HG02943 (cell line): ENCODE results near the gene LSM8.
"Not testable (repeated sequence)": the region's sequence is repeated elsewhere in the genome, so short reads cannot be mapped to it uniquely, and the experiment has no call there.

Source experiments
- ATAC-seq: cut with Tn5 transposase; IDR thresholded peaks from one replicate; pipeline ENCODE4 v1.9.1; 2021; ENCODE audit warnings: mild to moderate bottlenecking, low read depth, moderate library complexity; ENCODE audit not compliant: unreplicated experiment

LSM8 gene

DNA sequence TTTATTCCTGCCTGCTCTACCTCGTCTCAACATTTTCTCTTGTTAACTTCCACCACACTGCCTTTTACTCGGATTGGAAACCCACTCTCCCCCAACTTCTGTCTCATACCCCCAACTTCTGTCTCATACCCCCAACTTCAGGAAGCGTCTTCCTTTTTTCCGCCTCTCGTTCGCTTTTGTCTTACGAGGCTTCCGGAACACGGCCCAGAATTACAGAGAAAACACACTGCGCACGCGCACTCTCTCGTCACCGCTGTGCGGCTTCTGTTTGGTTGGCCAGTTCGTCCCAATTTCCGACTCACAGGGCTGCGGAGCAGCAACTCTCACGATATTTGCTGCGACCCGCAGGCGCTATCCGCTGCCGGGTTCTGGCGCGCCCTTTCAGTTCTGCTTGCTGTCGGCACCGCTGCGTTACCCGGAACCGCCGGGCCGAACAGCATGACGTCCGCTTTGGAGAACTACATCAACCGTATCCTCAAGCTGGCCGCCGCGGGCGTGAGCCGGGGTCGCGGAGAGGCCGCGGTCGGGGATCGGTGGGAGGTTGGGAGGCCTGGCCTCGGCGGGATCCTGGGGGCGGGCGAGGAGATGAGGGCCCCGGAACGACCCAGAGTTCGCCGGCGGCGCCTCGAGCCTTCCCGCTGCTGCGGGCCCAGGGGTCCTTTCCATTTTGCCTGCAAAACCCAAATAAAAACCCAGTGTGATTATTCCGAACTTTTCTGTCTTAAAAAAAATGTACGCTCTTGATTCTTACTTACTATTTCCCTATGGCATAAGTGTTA is at the start of gene LSM8:
Gene LSM8 (plus strand): TSS at position 379 of the 779 bp plus-strand sequence. CDS start 60 bp downstream, at position 439.
- ATAC-seq: peak; percentile 97

DNA sequence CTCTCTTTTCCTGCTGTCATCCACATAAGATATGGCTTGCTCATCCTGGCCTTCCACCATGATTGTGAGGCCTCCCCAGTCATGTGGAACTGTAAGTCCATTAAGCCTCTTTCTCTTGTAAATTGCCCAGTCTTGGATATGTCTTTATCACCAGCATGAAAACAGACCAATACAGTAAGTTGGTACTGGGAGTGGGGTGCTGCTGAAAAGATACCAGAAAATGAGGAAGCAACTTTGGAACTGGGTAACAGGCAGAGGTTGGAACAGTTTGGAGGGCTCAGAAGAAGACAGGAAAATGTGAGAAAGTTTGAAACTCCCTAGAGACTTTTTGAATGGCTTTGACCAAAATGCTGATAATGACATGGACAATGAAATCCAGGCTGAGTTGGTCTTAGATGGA is 49.5 kb upstream of the LSM8 start:
- not testable (repeated sequence) for ATAC-seq

GRCh38 chr7:118140468-118140867 is 43.5 kb upstream of the LSM8 start:
- no peak for ATAC-seq

GRCh38 chr7:118142012-118142411 is 42.0 kb upstream of the LSM8 start:
- no peak for ATAC-seq

DNA sequence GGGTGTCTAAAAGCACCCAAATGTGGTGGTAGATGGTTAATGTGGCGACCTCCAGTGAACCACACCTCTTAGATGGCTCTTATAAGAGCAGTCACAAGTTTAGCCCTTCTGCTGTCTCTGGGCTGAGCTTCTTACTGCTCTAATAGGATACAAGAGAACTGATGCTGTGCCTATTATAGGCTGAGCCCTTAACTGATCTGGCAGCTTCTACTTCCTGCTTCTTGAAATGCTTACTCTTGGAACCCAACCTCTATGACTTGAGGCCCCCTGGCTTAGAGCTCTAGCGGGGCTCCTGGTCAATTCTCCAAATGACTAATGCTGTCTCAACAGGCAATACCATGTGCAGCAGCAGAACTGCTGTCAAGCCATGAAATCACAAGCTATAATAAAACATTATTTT is 35.0 kb upstream of the LSM8 start:
- ATAC-seq: no peak

DNA sequence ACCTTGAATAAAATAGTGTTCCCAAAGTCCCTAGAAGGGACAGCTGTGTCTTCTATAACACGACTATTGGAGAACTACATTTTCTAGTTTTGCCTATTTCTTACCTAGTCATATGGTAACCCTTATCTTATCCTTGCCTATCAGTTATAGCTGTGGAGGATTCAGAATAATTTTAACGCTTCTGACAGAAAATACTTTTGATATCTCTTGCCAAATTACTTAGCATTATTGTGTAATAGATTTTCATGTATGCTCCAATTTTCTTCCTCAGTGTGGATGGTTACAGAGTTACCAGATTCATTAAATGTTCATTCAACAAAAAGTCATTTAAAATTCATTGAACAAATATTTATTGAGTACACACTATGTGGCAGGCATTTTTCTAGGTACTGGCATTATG is 34.6 kb upstream of the LSM8 start:
- no peak for ATAC-seq

GRCh38 chr7:118151671-118152070 is 32.3 kb upstream of the LSM8 start:
- ATAC-seq: no peak

DNA sequence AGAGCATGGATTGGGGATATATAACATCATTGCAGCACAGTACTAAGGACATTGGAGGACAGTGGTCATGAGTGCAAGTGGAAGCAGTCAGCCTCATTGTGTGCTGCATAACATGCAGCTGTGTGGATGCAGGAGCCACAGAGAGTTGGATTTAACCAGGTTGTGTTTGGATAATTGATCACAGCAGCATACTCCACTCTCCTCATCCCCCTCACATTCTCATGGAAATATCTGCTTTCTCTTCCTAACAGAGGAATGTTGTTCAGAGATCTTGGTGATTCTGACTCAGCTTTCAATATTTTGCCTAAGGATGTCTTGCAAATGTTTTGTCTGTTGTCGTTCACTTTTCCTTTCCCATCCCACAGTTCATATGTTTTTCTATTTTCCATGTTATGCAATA is 31.8 kb upstream of the LSM8 start:
- ATAC-seq: no peak

GRCh38 chr7:118152654-118153053 is 31.3 kb upstream of the LSM8 start:
- no peak for ATAC-seq

GRCh38 chr7:118153551-118154177 is 30.3 kb upstream of the LSM8 start:
- no peak for ATAC-seq

- ATAC-seq: no peak
These were observed 25.2 kb upstream of the LSM8 start for GRCh38 chr7:118158766-118159165.

GRCh38 chr7:118169146-118169545 is 14.8 kb upstream of the LSM8 start:
- ATAC-seq: no peak

- ATAC-seq: no peak
These were observed 8.2 kb upstream of the LSM8 start for GRCh38 chr7:118175740-118176139.

DNA sequence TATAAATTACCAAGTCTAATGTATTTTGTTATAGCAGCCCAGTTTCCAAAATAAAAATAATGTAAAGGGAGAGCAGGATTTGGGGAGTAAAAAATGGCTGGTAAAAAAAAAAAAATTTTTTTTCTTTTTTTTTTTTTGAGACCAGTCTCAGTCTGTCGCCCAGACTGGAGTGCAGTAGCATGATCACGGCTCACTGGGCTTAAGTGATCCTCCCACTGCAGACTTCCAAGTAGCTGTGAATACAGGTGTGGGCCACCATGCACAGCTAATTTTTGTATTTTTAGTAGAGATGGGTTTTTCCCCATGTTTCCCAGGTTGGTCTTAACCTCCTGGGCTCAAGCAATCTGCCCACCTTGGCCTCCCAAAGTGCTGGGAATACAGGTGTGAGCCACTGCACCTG is 4.8 kb upstream of the LSM8 start:
- no peak for ATAC-seq

DNA sequence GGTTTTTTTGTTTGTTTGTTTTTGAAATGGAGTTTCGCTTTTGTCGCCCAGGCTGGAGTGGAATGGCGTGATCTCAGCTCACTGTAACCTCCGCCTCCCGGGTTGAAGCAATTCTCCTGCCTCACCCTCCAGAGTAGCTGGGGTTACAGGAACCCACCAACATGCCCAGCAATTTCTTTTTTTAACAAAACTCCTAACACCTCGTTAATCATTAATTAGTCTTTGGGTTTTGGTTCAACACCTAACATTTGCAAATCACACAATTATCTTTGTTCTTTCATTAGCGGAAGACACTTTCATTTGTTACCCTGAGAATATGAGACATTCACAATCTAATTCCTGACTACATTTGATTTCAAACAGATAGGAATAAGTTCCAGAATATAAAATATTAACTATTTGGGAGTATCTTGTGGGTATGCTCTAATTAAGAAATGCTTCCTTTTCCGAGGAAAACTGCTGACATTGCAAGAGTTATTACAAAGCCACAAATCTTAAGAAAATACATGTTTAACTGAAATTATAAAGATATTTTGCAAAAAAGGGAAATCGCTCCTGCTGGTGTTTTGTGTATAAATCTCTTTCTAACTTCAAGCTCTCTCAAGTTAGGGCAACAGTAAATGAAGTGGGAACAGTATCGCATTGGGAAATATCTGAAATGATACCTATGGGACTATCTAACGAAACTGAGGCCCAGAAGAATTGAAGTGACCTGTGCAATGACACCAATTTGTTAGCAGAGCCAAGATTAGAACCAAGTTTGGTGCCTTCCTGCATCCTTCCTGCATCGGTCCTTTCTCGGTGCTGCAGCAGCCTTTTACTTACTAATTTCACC is 1.2 kb upstream of the LSM8 start:
- no peak for ATAC-seq

DNA sequence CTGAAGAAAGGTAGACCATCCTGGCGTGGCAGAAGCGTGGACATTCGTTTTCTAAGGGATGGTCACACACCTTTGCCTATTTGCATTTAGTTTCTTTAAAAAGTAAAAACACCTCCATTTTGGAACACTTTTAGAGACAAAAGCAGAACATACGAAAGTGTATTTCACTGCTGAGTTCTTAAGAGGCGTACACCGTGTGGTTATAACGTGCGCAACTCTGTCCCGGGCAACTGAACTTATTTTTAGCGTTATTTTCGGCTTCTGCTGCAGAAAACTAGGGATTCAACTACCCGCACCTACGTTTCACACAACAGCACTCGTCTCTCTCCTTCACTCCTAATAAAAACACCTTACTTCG is 557 bp upstream of the LSM8 start:
- peak; percentile 8 for ATAC-seq

DNA sequence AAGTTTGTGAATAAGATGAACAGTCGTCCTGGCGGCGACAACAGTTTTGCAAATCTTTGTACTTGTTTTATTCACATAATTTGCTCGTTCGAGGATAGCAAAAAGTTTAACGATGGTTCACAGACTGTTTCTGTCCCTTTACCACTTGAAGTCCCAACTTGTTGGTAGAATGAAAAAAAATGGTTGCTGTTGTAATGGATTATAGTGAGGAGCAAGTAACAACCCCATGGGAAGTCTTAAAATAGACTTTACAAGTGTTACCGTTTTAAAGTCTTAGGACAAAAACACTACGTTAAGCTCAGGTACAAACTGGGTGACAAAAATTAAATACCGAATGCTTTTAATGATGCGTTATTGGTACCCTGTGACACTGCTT is 589 bp downstream of the LSM8 start:
- ATAC-seq: no peak

- no peak for ATAC-seq
These were observed 1.3 kb downstream of the LSM8 start for GRCh38 chr7:118185163-118185860.

DNA sequence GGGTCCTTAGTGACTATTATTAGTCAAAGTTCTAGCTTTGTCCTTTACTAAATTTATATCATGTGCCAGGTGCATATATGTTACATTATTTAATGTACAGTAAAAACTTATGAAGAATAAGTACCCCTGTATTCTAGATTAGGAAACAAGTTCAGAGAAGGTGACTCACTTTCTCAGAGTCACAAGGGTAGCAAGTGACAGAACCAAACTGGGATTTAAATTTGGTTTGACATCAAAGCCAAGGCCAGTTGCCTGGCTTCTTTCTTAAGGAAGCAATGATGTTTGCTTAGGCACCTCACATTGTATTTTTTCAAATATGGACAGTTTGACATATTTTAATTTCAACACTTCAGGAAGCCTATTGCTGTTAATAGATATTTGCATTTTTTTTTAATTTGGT is 2.5 kb downstream of the LSM8 start:
- ATAC-seq: no peak

DNA sequence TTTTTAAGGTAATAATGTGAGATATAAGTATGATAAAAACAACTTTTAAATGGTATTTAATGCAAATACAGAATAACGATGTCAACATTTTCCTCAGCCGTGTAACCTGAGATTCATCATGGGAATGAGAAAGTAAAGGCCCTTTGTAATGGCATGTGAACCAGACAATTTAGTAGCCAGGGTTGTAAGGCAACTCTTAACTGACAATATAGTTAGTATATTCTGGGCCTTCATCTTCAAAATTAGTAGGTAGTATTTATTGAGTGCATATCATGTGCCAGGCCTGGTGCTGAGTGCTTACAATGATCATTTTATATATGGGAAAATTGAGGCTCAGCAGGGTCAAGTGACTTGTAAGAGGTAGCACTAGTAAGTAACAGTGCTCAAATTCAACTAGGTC is 10.6 kb downstream of the LSM8 start:
- no peak for ATAC-seq
